ENCODE measurements around the gene CNTN4.

DNA sequence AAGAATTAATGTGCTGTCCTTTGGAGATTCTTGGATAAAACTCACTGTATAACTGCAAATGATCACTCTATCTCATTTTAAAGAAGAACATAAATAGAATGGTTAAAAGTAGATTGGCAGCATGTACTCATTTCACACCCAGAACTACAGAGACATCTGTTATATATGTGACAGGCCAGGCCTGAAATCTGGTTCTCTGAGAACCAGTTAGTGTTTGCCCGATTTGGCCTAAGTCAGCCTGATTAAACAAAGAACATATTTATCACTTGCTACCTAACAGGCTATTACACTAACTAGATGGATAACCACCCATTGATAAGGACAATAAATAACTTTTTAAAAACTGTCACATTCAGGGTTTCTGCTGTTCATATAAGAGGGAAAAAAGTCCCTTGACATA is 460.1 kb downstream of the CNTN4 start:
- TF ChIP-seq, protein P1, sequence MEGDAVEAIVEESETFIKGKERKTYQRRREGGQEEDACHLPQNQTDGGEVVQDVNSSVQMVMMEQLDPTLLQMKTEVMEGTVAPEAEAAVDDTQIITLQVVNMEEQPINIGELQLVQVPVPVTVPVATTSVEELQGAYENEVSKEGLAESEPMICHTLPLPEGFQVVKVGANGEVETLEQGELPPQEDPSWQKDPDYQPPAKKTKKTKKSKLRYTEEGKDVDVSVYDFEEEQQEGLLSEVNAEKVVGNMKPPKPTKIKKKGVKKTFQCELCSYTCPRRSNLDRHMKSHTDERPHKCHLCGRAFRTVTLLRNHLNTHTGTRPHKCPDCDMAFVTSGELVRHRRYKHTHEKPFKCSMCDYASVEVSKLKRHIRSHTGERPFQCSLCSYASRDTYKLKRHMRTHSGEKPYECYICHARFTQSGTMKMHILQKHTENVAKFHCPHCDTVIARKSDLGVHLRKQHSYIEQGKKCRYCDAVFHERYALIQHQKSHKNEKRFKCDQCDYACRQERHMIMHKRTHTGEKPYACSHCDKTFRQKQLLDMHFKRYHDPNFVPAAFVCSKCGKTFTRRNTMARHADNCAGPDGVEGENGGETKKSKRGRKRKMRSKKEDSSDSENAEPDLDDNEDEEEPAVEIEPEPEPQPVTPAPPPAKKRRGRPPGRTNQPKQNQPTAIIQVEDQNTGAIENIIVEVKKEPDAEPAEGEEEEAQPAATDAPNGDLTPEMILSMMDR (IDR thresholded peaks at IDR 0.05; ENCODE audit: low read length): no peak
- TF ChIP-seq EZH2 (IDR thresholded peaks at IDR 0.05; ENCODE audit: borderline replicate concordance, low read length): no peak
